GM06990 (cell line): Measurements from ENCODE around the gene ASPSCR1.

Experiments used
- DNase-seq: peaks from one replicate; pipeline ENCODE4 v3.0.0-alpha.2; 2011; ENCODE audit not compliant: insufficient read length; ENCODE audit errors: extremely low read depth
- H3K27me3 ChIP-seq: replicated peaks from 2 replicates; pipeline ENCODE4 v1.6.0; 2011; ENCODE audit warnings: low read length; ENCODE audit not compliant: control insufficient read depth, insufficient read depth
- H3K36me3 ChIP-seq: 2 replicates; pipeline ENCODE4 v1.5.1; 2011; ENCODE audit warnings: low read length; ENCODE audit not compliant: control insufficient read depth, insufficient read depth
- H3K4me3 ChIP-seq: replicated peaks from 2 replicates; pipeline ENCODE4 v1.5.1; 2011; ENCODE audit warnings: low read depth, mild to moderate bottlenecking, control low read depth, low read length
- CTCF ChIP-seq: IDR thresholded peaks from 2 replicates; pipeline ENCODE4 v1.5.1; 2011; ENCODE audit warnings: low read length, control low read depth, mild to moderate bottlenecking, inconsistent platforms; ENCODE audit not compliant: insufficient read depth, poor library complexity, severe bottlenecking

ASPSCR1 gene

GRCh38 chr17:82011617-82012187 is 34.3 kb downstream of the ASPSCR1 start:
- DNase-seq: no peak
- no peak overlapping the region for H3K4me3 ChIP-seq
- TF ChIP-seq CTCF: no peak
- no peaks in the 10 kb centered on the region for H3K27me3 ChIP-seq
- peaks cover 2% of the 10 kb centered on the region for H3K36me3 ChIP-seq

GRCh38 chr17:82012261-82012639 is 34.8 kb downstream of the ASPSCR1 start:
- no peak for TF ChIP-seq CTCF
- DNase-seq: no peak
- H3K36me3 ChIP-seq: peaks cover 2% of the 10 kb centered on the region
- H3K4me3 ChIP-seq: no peak overlapping the region
- H3K27me3 ChIP-seq: no peaks in the 10 kb centered on the region

GRCh38 chr17:82012640-82013295 is 35.3 kb downstream of the ASPSCR1 start:
- no peak for TF ChIP-seq CTCF

GRCh38 chr17:82013341-82013740 is 35.9 kb downstream of the ASPSCR1 start:
- DNase-seq: no peak
- no peak for TF ChIP-seq CTCF
- no peak overlapping the region for H3K4me3 ChIP-seq
- H3K27me3 ChIP-seq: no peaks in the 10 kb centered on the region
- H3K36me3 ChIP-seq: peaks cover 2% of the 10 kb centered on the region

More at GRCh38 chr17:82012640-82013295, 35.3 kb downstream of the ASPSCR1 start:
- no peaks in the 10 kb centered on the region for H3K27me3 ChIP-seq
- no peak overlapping the region for H3K4me3 ChIP-seq
- DNase-seq: no peak
- peaks cover 2% of the 10 kb centered on the region for H3K36me3 ChIP-seq

- DNase-seq: no peak
- no peak overlapping the region for H3K4me3 ChIP-seq
- H3K27me3 ChIP-seq: no peaks in the 10 kb centered on the region
- TF ChIP-seq CTCF: no peak
- peaks cover 2% of the 10 kb centered on the region for H3K36me3 ChIP-seq
These were observed 36.4 kb downstream of the ASPSCR1 start for GRCh38 chr17:82013772-82014321.
